LNCAP (cell line): ENCODE data around the gene MAP2K5.

ENCODE experiments used
- TF ChIP-seq, protein P1 (sequence below): fragments of 450-650 bp; IDR thresholded peaks from 2 replicates; pipeline ENCODE4 v1.5.1; 2017; ENCODE audit warnings: mild to moderate bottlenecking

MAP2K5 gene

DNA sequence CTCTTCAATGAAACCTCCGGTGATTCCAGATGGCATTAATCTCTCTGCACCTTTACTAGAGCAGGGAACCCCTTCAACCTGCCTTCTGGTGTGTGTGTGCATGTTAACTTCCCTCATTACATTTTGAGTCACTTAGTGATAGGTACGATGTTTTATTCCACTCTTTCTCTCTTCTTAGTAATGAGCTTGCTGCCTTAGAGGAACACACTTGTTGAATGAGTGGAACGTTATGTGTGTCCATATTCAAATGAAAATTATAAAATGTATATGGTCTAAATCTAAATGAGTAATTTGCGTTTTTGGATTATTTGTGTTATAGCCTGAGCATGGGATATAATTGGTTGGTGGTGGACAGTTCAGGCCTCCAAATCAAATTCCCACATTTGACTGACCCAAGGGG, 12.1 kb downstream of the MAP2K5 start:
- TF ChIP-seq, protein P1, sequence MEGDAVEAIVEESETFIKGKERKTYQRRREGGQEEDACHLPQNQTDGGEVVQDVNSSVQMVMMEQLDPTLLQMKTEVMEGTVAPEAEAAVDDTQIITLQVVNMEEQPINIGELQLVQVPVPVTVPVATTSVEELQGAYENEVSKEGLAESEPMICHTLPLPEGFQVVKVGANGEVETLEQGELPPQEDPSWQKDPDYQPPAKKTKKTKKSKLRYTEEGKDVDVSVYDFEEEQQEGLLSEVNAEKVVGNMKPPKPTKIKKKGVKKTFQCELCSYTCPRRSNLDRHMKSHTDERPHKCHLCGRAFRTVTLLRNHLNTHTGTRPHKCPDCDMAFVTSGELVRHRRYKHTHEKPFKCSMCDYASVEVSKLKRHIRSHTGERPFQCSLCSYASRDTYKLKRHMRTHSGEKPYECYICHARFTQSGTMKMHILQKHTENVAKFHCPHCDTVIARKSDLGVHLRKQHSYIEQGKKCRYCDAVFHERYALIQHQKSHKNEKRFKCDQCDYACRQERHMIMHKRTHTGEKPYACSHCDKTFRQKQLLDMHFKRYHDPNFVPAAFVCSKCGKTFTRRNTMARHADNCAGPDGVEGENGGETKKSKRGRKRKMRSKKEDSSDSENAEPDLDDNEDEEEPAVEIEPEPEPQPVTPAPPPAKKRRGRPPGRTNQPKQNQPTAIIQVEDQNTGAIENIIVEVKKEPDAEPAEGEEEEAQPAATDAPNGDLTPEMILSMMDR: no peak

DNA sequence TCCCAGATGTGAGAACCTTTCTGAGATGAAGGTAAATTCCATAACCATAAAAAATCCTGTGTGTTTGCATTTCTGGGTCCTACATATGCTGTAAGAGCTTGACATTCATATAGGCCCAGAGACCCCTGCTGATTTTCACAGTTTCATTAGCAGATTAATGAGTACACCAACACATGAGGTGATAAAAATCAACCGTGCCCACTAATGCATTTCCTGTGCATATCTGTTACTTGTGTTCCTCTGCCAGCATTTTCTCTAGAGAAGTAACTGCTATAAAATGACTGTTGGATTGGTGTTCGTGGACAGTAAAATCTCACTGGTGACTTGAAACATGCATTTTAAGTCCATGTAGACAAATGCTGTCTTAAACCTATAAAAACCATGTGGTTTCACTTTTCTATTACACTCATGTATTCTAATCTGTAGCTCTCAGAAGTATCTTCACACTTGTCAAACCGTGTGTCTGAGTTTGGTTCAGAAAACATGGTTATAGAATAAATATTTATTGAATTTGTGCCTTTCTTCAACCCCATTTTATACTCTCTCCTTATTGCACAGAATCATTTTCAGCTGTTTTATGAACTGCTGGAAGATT, 14.6 kb downstream of the MAP2K5 start:
- TF ChIP-seq, protein P1: no peak

DNA sequence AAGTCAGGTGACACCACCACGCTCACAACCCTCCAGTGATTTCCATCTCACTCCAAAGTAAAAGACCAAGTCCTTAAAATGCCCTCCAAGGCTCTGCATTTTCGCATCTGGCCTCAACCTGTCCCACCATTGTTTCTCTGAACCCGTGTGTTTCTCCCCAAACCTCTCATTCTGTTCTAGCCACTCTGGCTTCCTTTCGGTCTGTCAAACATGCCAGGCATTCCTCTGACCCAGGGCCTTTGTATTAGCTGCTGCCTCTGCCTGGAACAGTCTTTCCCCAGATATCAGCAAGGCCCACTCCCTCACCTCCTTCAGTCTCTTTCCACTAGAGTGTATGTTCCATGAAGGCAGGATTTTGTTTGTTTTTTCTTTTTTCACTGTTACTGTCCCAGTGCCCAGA, 16.0 kb downstream of the MAP2K5 start:
- TF ChIP-seq, protein P1: no peak

DNA sequence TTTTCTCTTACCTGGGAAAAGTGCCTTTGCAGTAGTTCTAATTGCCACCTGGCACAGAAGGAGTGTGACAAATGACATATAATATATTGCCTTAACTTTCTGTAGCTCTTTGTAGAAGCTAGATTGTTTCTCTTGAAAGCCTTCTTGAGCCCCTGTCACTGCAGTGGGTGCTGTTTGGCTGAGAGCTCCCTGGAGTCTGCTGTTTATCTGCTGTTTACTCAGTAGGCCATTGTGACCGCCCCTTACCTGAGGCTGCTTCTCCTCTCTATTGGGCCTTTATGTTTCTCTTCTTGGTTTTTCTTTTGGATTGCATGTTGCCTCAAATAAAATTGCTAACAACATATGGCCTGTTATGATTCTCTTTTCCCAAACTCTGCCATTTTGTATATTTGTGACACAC, 16.7 kb downstream of the MAP2K5 start:
- TF ChIP-seq, protein P1: no peak

DNA sequence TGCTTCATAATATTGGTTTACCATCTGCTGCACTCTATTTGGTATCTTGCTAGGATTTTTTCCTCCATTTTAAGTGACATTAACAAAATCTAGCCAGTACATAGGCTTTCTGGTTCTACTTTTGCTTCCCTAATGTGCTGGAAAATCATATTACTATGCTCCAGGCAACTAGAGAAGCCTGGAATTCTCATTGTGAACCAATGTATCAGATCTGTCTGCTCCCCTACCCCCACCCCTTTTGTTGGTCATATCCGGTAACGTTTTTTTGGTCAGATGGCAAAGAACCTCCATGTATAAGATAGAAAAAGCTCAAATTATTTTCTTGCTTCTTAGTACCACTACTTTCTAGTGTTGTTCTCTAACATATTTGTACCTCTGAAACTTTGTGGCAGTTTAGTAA, 17.1 kb downstream of the MAP2K5 start:
- TF ChIP-seq, protein P1: no peak

DNA sequence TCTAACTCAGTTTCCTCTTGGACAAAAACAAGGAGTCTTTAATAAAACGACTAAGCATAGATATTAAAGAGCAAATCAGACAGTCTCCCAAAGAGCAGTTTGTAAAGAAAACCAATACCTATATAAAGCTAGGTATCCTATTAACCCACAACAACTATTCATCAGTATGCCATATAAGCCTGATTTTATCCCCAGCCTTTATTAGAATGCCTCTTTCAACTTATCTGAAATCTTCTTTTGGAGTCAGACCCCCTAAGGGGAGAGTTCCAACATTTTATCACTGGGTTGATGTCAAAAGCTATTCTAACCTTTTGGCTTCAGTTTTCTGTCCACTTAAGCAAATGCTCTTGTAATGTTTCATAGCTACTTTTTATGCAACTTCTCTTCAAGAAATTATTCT, 17.8 kb downstream of the MAP2K5 start:
- TF ChIP-seq, protein P1: no peak

DNA sequence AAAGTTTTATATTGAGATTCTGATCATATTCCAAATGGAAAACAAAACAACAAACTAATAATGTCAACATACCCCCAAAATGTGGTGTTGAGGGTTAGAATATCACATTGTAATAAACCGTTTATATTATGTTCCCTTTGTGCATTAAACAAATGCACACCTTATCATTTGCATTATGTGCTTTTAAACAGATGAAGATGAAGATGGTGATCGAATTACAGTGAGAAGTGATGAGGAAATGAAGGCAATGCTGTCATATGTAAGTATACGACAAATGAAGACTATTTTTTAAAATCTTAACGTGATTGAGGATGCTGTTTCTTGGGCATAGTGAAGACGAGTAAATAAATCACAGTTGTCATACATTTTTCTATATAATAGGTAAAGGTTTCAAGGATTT, 20.6 kb downstream of the MAP2K5 start:
- TF ChIP-seq, protein P1: no peak
